ENCODE results near the gene CYP1A2.

Gene CYP1A2

DNA sequence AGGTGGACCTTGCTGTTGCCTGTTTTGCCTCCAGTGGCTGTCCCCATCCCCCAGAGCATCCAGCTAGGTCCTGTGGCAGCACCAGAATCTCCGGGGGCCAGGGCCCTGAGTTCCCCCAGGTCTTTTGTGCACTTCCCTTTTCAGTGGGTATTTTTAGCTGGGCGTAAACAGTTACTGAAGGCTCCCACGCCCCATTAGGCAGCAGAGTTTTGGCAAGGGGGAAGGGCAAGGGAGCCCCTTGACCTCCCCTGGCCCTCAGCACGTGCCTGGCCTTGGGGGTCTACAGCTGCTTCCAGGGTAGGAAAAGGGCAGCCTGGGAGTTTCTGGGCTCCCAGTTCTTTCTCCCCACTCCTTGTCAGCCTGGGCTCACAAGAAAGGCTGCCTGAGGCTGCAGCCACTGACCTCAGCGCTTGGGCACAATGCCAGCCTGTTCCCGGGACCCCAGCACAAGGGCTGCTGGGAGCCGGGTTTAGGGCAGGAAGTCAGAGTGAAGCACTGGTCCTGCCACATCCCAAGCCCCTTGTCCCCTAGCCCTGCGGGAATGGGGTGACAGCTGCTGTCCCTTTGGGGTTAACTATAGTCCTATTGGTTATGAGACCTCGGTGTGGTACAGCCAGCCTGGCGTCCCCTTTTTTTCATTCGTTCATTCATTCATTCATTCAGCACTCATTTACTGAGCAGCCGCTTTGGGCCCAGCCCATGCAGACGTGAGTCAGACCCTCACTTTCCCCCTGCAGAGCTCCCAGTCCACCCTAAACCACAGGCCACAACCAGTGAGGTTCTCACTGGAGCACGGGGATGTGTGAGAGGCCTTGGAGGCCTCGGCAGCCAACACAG, 41.7 kb downstream of the CYP1A2 start:
- peak; percentile 82 for DNase-seq (ENCODE audit: low read depth)

DNA sequence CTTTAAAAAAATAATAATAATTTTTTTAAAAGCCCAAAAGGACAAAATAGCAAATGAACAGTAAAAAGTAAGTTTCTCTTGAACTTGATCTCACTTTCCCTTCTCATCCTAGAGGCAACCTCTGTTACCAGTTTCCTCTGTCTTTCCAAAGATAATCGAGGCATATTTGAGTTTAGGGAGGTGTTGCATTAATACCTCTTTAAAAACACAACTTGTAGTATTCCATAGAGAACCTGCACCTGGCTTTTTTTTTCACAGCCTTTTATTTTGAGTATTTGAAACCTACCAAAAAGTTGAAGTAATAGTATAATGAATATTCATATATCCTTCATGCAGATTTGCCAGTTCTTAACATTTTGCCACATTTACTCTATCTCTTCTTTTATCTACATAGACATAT, 42.4 kb downstream of the CYP1A2 start:
- DNase-seq (ENCODE audit: low read depth): no peak

GRCh38 chr15:74791667-74792066, 43.0 kb downstream of the CYP1A2 start:
- no peak for DNase-seq (ENCODE audit: low read depth)

- no peak for DNase-seq (ENCODE audit: low read depth)
Measured at GRCh38 chr15:74792227-74793016, 43.8 kb downstream of the CYP1A2 start.

- no peak for DNase-seq (ENCODE audit: low read depth)
Measured at GRCh38 chr15:74793135-74794028, 44.7 kb downstream of the CYP1A2 start.

DNA sequence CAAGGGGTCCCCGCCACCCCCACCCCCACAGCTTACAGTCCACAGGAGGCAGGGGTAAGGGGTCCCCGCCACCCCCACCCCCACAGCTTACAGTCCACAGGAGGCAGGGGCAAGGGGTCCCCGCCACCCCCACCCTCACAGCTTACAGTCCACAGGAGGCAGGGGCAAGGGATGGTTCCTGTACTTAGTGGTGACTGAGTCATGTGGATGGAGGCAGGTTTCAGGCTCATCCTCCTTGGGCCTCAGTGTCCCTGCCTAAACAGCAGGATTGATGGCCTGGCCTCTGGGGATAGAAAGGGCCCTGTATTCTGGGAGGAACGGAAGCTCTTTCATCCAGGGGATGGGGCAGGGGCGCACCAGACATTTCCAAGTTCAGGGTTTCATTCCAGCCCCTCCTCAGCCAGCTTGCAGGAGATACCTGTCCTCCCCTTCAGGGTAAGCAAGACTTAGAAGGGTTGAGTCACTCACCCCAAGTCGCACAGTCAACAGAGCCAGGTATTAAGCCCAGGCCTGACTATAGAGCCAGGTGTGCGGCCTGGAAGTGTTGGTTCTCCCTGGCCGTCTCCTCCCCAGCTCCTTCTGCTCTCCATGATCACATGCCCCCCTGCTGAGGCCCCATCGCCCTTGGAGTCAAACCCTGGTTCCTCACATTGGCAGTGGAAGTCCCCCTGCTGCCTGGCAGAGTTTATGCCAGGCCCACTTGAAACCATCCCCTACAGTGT, 45.8 kb downstream of the CYP1A2 start:
- no peak for DNase-seq (ENCODE audit: low read depth)

DNA sequence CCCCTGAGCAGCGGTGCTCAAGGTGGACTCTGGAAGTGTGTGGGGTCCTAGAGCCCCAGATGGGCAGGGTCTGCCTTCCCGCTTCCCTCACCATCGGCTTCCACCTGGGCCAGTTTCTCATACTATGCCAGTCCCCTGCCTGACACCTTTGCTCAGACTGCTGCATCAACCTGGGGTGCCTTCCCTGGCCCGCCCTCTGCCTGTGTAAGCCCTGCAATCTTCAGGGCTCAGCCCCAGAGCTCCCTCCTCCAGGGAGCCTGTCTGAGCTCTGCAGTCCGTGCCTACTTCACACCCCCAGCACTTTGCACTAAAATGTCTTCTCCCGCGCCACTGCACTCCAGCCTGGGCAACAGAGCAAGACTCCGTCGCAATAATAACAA, 46.3 kb downstream of the CYP1A2 start:
- DNase-seq (ENCODE audit: low read depth): no peak

GRCh38 chr15:74795966-74796625, 47.5 kb downstream of the CYP1A2 start:
- DNase-seq (ENCODE audit: low read depth): no peak

DNA sequence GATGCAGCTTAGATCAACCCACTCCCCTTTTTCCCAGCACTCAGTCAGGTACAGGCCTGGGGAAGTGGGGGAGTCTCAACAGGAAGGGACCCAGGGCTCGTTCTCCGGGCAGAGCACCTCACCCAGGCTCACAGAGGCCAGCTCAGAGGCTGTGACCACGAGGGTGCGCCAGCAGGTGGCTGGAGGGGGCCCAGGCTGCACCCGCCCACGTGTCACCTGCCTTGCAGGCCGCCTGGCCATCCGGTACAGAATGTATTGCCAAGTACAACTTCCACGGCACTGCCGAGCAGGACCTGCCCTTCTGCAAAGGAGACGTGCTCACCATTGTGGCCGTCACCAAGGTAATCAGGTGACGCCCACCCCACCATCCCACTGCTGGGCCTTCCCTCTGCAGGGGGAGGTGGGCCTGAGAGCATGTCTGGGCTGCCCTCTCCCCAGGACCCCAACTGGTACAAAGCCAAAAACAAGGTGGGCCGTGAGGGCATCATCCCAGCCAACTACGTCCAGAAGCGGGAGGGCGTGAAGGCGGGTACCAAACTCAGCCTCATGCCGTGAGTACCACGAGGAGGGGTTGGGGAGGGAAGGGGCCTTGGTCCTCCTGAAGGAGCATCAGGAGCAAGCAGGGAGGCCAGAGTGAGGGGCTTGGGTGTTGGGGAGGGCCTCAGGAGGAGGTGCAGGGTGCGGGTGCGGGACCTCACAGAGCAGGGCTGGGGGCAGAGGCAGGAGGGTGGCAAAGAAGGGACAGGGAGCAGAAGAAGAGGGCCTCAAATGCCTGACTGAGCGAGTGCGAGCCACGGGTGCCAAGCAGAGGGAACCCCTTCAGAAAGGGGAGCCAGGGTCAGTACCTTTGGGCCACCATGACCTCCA, 50.0 kb downstream of the CYP1A2 start:
- DNase-seq (ENCODE audit: low read depth): no peak

DNA sequence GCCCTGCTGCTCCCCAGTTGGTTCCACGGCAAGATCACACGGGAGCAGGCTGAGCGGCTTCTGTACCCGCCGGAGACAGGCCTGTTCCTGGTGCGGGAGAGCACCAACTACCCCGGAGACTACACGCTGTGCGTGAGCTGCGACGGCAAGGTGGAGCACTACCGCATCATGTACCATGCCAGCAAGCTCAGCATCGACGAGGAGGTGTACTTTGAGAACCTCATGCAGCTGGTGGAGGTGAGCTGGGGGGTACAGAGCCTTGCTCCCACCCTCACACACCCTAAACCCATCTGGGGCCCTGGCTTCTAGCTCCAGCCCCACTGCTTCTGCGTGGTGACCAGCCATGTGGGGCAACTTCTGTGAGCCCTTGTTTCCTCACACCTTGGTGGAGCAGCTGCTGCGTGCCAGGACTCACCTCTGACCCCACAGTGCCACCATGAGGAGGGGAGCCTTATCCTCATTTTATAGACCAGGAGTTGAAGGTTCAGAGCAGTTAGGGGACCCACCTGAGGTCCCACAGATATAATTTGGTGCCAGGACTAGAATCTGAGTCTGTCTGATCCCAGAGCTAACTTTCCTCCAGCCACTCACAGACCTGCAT, 50.7 kb downstream of the CYP1A2 start:
- DNase-seq (ENCODE audit: low read depth): no peak

DNA sequence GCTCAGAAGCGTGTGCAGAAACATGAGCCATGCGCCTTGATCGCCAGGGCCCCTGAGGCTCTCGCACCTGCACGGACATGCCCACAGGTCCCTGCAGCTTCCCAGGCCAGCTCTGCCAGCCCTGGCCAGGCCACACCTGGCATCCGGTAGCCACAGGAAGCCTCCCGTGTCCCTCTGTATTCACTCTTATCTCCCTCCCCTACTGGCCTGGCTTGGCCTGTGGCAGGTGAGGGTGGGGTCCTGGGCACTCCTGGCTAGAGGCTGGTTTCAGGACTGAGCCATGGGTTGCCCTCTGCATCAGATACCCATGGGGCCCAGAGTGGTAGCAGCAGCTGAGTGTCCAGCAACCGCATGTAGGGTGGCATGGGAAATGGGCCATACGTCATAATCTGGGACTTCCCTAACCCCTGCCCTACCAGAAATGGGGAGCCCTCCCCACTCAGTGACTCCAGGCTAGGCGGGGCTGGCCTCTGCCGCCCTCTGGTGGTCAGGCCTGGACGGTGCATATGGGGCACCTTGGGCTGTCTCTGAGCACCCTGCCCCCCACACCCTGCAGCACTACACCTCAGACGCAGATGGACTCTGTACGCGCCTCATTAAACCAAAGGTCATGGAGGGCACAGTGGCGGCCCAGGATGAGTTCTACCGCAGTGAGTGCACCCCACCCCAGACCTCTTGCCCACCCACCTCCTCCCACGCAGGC, 51.4 kb downstream of the CYP1A2 start:
- DNase-seq (ENCODE audit: low read depth): peak; percentile 50

DNA sequence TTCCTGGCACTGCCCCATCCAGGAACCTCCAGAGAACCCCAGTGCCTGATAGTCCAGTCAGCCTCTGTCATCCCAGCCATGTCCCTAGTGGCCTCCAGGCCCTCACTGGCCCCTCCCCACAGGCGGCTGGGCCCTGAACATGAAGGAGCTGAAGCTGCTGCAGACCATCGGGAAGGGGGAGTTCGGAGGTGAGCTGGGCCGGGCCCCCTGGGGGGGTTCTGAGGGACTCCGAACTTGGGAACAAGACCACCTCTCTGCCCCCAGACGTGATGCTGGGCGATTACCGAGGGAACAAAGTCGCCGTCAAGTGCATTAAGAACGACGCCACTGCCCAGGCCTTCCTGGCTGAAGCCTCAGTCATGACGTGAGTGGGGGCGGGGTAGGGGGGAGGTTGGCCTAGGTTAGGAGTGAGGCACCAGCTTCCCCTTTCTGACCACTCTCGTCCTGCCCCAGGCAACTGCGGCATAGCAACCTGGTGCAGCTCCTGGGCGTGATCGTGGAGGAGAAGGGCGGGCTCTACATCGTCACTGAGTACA, 52.0 kb downstream of the CYP1A2 start:
- no peak for DNase-seq (ENCODE audit: low read depth)

- no peak for DNase-seq (ENCODE audit: low read depth)
Measured at GRCh38 chr15:74801311-74801997, 52.8 kb downstream of the CYP1A2 start.

DNA sequence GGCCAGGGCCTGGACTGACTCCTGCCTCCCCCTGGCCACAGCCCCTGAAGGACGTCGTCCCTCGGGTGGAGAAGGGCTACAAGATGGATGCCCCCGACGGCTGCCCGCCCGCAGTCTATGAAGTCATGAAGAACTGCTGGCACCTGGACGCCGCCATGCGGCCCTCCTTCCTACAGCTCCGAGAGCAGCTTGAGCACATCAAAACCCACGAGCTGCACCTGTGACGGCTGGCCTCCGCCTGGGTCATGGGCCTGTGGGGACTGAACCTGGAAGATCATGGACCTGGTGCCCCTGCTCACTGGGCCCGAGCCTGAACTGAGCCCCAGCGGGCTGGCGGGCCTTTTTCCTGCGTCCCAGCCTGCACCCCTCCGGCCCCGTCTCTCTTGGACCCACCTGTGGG, 53.6 kb downstream of the CYP1A2 start:
- no peak for DNase-seq (ENCODE audit: low read depth)

- no peak for DNase-seq (ENCODE audit: low read depth)
Measured at GRCh38 chr15:74802862-74803447, 54.3 kb downstream of the CYP1A2 start.

DNA sequence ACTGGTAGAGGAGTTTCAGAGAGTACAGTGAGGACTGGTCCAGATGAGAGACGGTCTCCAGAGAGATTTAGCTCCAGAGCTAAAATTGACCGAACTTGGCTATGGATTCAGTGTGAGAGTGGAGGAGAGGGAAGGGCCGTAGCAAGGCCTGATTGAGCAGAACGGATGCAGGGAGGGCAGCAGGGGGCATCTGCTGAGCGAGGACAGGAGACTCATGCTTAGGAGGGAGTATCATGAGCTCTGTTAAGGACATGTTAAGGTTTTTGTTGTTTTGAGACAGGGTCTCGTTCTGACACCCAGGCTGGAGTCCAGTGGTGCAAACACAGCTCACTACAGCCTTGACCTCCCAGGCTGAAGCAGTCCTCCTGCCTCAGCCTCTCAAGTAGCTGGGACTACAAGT, 56.3 kb downstream of the CYP1A2 start:
- DNase-seq (ENCODE audit: low read depth): no peak
